GM12878 (cell line): Measurements from ENCODE around the gene CCHCR1. TPM values are rescaled to one million over a fixed set of nuclear protein-coding genes. Genes with fewer than 3 reads are reported as not detected.
A peak's percentile ranks its signal among the peaks of the same experiment; 100 is the strongest.

Experiments
- ATAC-seq: fragments of 200-7000 bp; cut with Tn5 transposase; 3 replicates; pipeline ENCODE4 v1.9.1; 2020; ENCODE audit warnings: mild to moderate bottlenecking, moderate library complexity
- Bru-seq: library from RNA; stranded (reverse); fragments of 400-500 nt; gene quantifications from one replicate; lab custom pipeline; 2021; lab: Mats Ljungman, UMichigan
- BruChase-seq, 2 experiments: library from RNA; stranded (reverse); fragments of 400-500 nt; gene quantifications; one replicate each; lab custom pipeline; 2021; lab: Mats Ljungman, UMichigan
- BruUV-seq: library from RNA; stranded (reverse); fragments of 400-500 nt; replicated peaks from 2 replicates; lab custom pipeline; 2021; lab: Mats Ljungman, UMichigan
- CTCF ChIA-PET: fragments of 300-600 bp; sonication (Branson Sonifier 250); formaldehyde crosslinking; extraction: SDS; loops from one replicate; lab custom pipeline; 2021; ENCODE audit warnings: inconsistent platforms; lab: Yijun Ruan, JAX
- POLR2A ChIA-PET: fragments of 350-600 bp; formaldehyde crosslinking; extraction: SDS; loops from one replicate; lab custom pipeline; 2021; ENCODE audit warnings: inconsistent platforms; lab: Charles Lee
- RAD21 ChIA-PET: fragments of 300-600 bp; sonication (Branson Sonifier 250); formaldehyde crosslinking; loops from one replicate; lab custom pipeline; 2023; ENCODE audit warnings: antibody characterized with exemption; ENCODE audit not compliant: unreplicated experiment; lab: Charles Lee
- SMC1A ChIA-PET: fragments of 300-600 bp; sonication (Branson Sonifier 250); formaldehyde crosslinking; loops from one replicate; lab custom pipeline; 2023; ENCODE audit not compliant: unreplicated experiment, uncharacterized antibody; lab: Charles Lee
- DNase-seq: peaks from one replicate; pipeline ENCODE4 v3.0.0-alpha.2; 2011; ENCODE audit warnings: low read depth, low spot score
- FAIRE-seq: peaks from 3 replicates; lab custom pipeline; 2011; peaks lifted over from hg19 to GRCh38; lab: Jason Lieb, UNC
- H2AFZ ChIP-seq: 2 replicates; pipeline ENCODE4 v1.6.0; 2011; ENCODE audit warnings: low read depth, low read length, control low read depth; ENCODE audit not compliant: control insufficient read depth
- H3K27ac ChIP-seq: 2 replicates; pipeline ENCODE4 v1.5.1; 2011; ENCODE audit warnings: control low read depth; ENCODE audit not compliant: control insufficient read depth, insufficient read depth
- H3K27me3 ChIP-seq, 2 experiments: replicated peaks in 1 of 2; 2 replicates each; pipeline versions ENCODE4 v1.6.0 to v1.6.1; 2011; ENCODE audit warnings: low read length in 1 of 2; ENCODE audit not compliant: control insufficient read depth in 2 of 2, insufficient read depth in 2 of 2
- H3K36me3 ChIP-seq, 2 experiments: 2 replicates each; pipeline ENCODE4 v1.5.1; 2011; ENCODE audit warnings: low read length in 1 of 2; ENCODE audit not compliant: control insufficient read depth in 2 of 2, insufficient read depth in 2 of 2
- H3K4me1 ChIP-seq: 2 replicates; pipeline ENCODE4 v1.6.1; 2011; ENCODE audit warnings: mild to moderate bottlenecking, low read length, moderate library complexity, mixed read lengths; ENCODE audit not compliant: control insufficient read depth, insufficient read depth
- H3K4me2 ChIP-seq: 2 replicates; pipeline ENCODE4 v1.6.0; 2011; ENCODE audit warnings: control low read depth; ENCODE audit not compliant: control insufficient read depth, insufficient read depth
- H3K4me3 ChIP-seq: fragments of 200-600 bp; sonication (generic); 2 replicates; pipeline ENCODE4 v1.5.1; 2016
- H3K79me2 ChIP-seq: 2 replicates; pipeline ENCODE4 v1.6.0; 2011; ENCODE audit warnings: low read length; ENCODE audit not compliant: control insufficient read depth, insufficient read depth
- H3K9ac ChIP-seq: 2 replicates; pipeline ENCODE4 v1.8.0; 2011; ENCODE audit warnings: low read length, control low read depth, mixed read lengths; ENCODE audit not compliant: control insufficient read depth, insufficient read depth
- H3K9me3 ChIP-seq: replicated peaks from 3 replicates; pipeline ENCODE4 v1.5.1; 2011; ENCODE audit warnings: mild to moderate bottlenecking, low read length; ENCODE audit not compliant: control insufficient read depth, insufficient read depth
- H4K20me1 ChIP-seq: 2 replicates; pipeline ENCODE4 v1.6.0; 2011; ENCODE audit not compliant: control insufficient read depth, insufficient read depth
- CHD4 ChIP-seq: fragments of 200-600 bp; sonication (generic); IDR thresholded peaks from 2 replicates; pipeline ENCODE4 v1.6.1; 2016; ENCODE audit warnings: mild to moderate bottlenecking
- EGR1 ChIP-seq, 2 experiments: IDR thresholded peaks; 1 replicate in 1 of 2; 2 replicates in 1 of 2; pipeline ENCODE4 v1.6.1; 2011 to 2012; ENCODE audit warnings: low read depth in 2 of 2, low read length in 2 of 2, borderline replicate concordance in 1 of 2, mild to moderate bottlenecking in 1 of 2, moderate library complexity in 1 of 2
- MLLT1 ChIP-seq: fragments of 450-650 bp; IDR thresholded peaks from 2 replicates; pipeline ENCODE4 v1.6.1; 2016; ENCODE audit warnings: mild to moderate bottlenecking
- SPI1 ChIP-seq: IDR thresholded peaks from 2 replicates; pipeline ENCODE4 v1.6.1; 2011; ENCODE audit warnings: low read depth, mild to moderate bottlenecking, low read length, moderate library complexity, borderline replicate concordance; ENCODE audit not compliant: insufficient read depth
- YY1 ChIP-seq: IDR thresholded peaks from 2 replicates; pipeline ENCODE4 v1.6.1; 2011; ENCODE audit warnings: low read depth, mild to moderate bottlenecking, low read length
- WGBS: methylation state at CpG from one replicate; pipeline ENCODE4 v1.1.6; 2016; ENCODE audit warnings: low lambda C conversion rate; ENCODE audit not compliant: insufficient replicate concordance, insufficient coverage; ENCODE audit errors: missing lambda C conversion rate; 5-methylcytosine and 5-hydroxymethylcytosine counted together
- in situ Hi-C: fragments of 300-500 bp; cut with MboI; formaldehyde crosslinking; loops from 9 replicates; pipeline ENCODE4 v1.14.3; 2018; ENCODE audit warnings: mixed read lengths
- intact Hi-C: fragments of 100-400 bp; cut with micrococcal nuclease; formaldehyde crosslinking; loops from one replicate; pipeline ENCODE4 v1.14.2; 2022; ENCODE audit not compliant: unreplicated experiment
- long read RNA-seq, 2 experiments: library from polyadenylated mRNA; unstranded; transcript quantifications; one replicate each; pipeline ENCODE4 v2.0.0, GENCODE V29; 2019 to 2020
- polyA minus RNA-seq, 3 experiments: library from RNA; depleted of rRNA, polyadenylated mRNA; stranded (reverse); fragments of >200 nt; gene quantifications; 2 replicates each; pipeline ENCODE4 v1.2.3, GENCODE V29; 2011
- polyA plus RNA-seq, 11 experiments: library from polyadenylated mRNA; depleted of rRNA in 4 of 11; unstranded in 6 of 11; stranded (reverse) in 5 of 11; fragments of >200 nt; fragmentation: Nextera tagmentation in 4 of 11; fragmentation: Illumina TruSeq in 1 of 11; extraction: Ambion mirVana in 4 of 11; extraction: Trizol in 1 of 11; gene quantifications; 1 replicate in 1 of 11; 2 replicates in 10 of 11; pipeline versions ENCODE4 v1.2.1 to v1.2.3, GENCODE V29; 2011 to 2016; ENCODE audit warnings: inconsistent platforms in 2 of 11, missing spikeins in 2 of 11, low read depth in 1 of 11
- total RNA-seq, 4 experiments: library from RNA; depleted of rRNA in 3 of 4; stranded (reverse); fragments of >200 nt in 3 of 4; fragmentation: Illumina TruSeq in 1 of 4; extraction: Trizol in 1 of 4; gene quantifications; 2 replicates each; pipeline versions ENCODE4 v1.2.1 to v1.2.3, GENCODE V29; 2013 to 2021

The CCHCR1 gene
- total RNA-seq (2013; cell fraction: nucleolus; rRNA removed): 36.3 and 37.0 TPM in 2 replicates
- total RNA-seq (2014; rRNA removed): 26.7 and 30.2 TPM in 2 replicates
- total RNA-seq (2014; rRNA removed; fragmentation: Illumina TruSeq; extraction: Trizol): 19.1 and 24.2 TPM in 2 replicates
- 35.0 and 36.8 TPM in 2 replicates for total RNA-seq (2021)
- polyA plus RNA-seq (2011; ENCODE audit: low read depth): 14.4 TPM
- polyA plus RNA-seq (2011; rRNA removed): 9.4 and 15.3 TPM in 2 replicates
- 14.0 and 18.4 TPM in 2 replicates for polyA plus RNA-seq (2011; cell fraction: cytosol; rRNA removed)
- 54.6 and 62.6 TPM in 2 replicates for polyA plus RNA-seq (2011; cell fraction: nucleus; rRNA removed)
- polyA plus RNA-seq (2012): 24.4 and 26.6 TPM in 2 replicates
- polyA plus RNA-seq (2014; fragmentation: Illumina TruSeq; extraction: Trizol): 21.7 and 22.6 TPM in 2 replicates
- 1 to 10 TPM; 1.0 to 1.4 TPM for polyA plus RNA-seq (2014; fragmentation: Nextera tagmentation; extraction: Ambion mirVana)
- polyA plus RNA-seq (2014; rRNA removed): 34.9 and 35.2 TPM in 2 replicates
- 10 to 100 TPM; 31.4 to 34.5 TPM for polyA plus RNA-seq (2016; fragmentation: Nextera tagmentation; extraction: Ambion mirVana)
- 10.6 and 18.5 TPM in 2 replicates for polyA minus RNA-seq (2011; rRNA and poly(A)+ RNA removed)
- 5.0 and 5.2 TPM in 2 replicates for polyA minus RNA-seq (2011; cell fraction: cytosol; rRNA and poly(A)+ RNA removed)
- 14.1 and 23.8 TPM in 2 replicates for polyA minus RNA-seq (2011; cell fraction: nucleus; rRNA and poly(A)+ RNA removed)
- percentile 59 among the genes with signal in this experiment for Bru-seq, nascent RNA
- percentile 64 among the genes with signal in this experiment for BruChase-seq, experiment 1, labeled RNA remaining after a 6-hour chase
- percentile 61 among the genes with signal in this experiment for BruChase-seq, experiment 2, labeled RNA remaining after a 2-hour chase
- long read RNA-seq, experiment 1, transcript CCHCR1-201 (18 exons, 2,625 nt): major isoform, 7 of 11 reads
- long read RNA-seq, experiment 1, partial matches to known transcripts: 1 of 11 reads
- long read RNA-seq, experiment 1, other reads (novel, unspliced or antisense): 2 of 11 reads
- long read RNA-seq, experiment 2, transcript CCHCR1-201 (18 exons, 2,625 nt): major isoform, 7 of 21 reads
- long read RNA-seq, experiment 2, partial matches to known transcripts: 6 of 21 reads
- long read RNA-seq, experiment 2, other reads (novel, unspliced or antisense): 8 of 21 reads

GRCh38 chr6:31157513-31158139 lies at the start of gene CCHCR1:
Gene CCHCR1, minus strand, starts transcription at chr6:31157802. Its CDS starts 202 bp downstream, at chr6:31157600.
- WGBS: 7% methylated on average over 10 of the region's 14 CpGs
- RAD21 ChIA-PET: interaction anchor here (0.5 to 2.0 kb wide), 7 partner anchors 20 to 413 kb away, joined by 3 to 10 read pairs (median 4); partner anchors contain the start of gene VARS2
- H3K4me3 ChIP-seq: peak within 1 kb of the TSS; percentile 90
- peak within 1 kb of the TSS; percentile 84 for H3K9ac ChIP-seq
- peak; percentile 55 for ATAC-seq
- peak within 1 kb of the TSS; percentile 77 for H3K4me2 ChIP-seq
- peaks cover 37% of the 10 kb centered on the region for H3K79me2 ChIP-seq
- SMC1A ChIA-PET: interaction anchor here (0.7 to 4.2 kb wide), 5 partner anchors 10 to 39 kb away, joined by 3 to 21 read pairs (median 12); no protein-coding TSS in a partner anchor
- H3K9me3 ChIP-seq: no peaks in the 10 kb centered on the region
- in situ Hi-C loops: no loop called here
- peak within 1 kb of the TSS; percentile 80 for H2AFZ ChIP-seq
- H4K20me1 ChIP-seq: no peaks in the 10 kb centered on the region; the same call in 1 of the 2 replicates
- TF ChIP-seq SPI1 (no peak), CHD4 (no peak), MLLT1 (0 out of 2 replicates have a peak, but pooled peaks have one; percentile 18), EGR1 (IDR thresholded peaks at IDR 0.05; ENCODE audit: borderline replicate concordance in 1 of 2, low read depth in 2 of 2, low read length in 2 of 2) (no peak), YY1 (no peak)
- FAIRE-seq: no peak
- peaks cover 5% of the 10 kb centered on the region for H3K4me1 ChIP-seq
- no TSS peak for BruUV-seq
- no peak for DNase-seq
- H3K27me3 ChIP-seq: no peaks in the 10 kb centered on the region
- CTCF ChIA-PET: interaction anchor here (0.7 to 2.9 kb wide), 7 partner anchors 18 to 241 kb away, joined by 3 to 17 read pairs (median 7); partner anchors contain the start of gene PSORS1C2
- H3K27ac ChIP-seq: peak within 1 kb of the TSS; percentile 67
- H3K36me3 ChIP-seq: peaks cover 6 to 9% of the 10 kb centered on the region in 2 experiments
- intact Hi-C loops: loop anchor here (2.0 kb wide), 1 partner anchor 35 kb away; no protein-coding TSS in a partner anchor
- POLR2A ChIA-PET: interaction anchor here (0.6 to 1.8 kb wide), 5 partner anchors 8 to 804 kb away, joined by 3 to 5 read pairs (median 5); no protein-coding TSS in a partner anchor
